Glutamatergic neuron (in vitro differentiated cells): ENCODE measurements around the gene SKIC2. TPM values are rescaled to one million over a fixed set of nuclear protein-coding genes. Genes with fewer than 3 reads are reported as not detected.
A peak's percentile ranks its signal among the peaks of the same experiment; 100 is the strongest.

Source experiments
- DNase-seq: peaks from one replicate; pipeline ENCODE4 v3.0.0; 2022
- H3K27ac Mint-ChIP-seq: one replicate; pipeline ENCODE4 v1.8.0; 2020; ENCODE audit warnings: mild to moderate bottlenecking, mixed read lengths, inconsistent platforms; ENCODE audit not compliant: unreplicated experiment
- H3K27me3 Mint-ChIP-seq: one replicate; pipeline ENCODE4 v1.8.0; 2020; ENCODE audit warnings: mild to moderate bottlenecking, moderate library complexity, mixed read lengths, inconsistent platforms; ENCODE audit not compliant: unreplicated experiment
- H3K36me3 Mint-ChIP-seq: one replicate; pipeline ENCODE4 v1.8.0; 2020; ENCODE audit warnings: mild to moderate bottlenecking, mixed read lengths, inconsistent platforms; ENCODE audit not compliant: unreplicated experiment
- H3K4me1 Mint-ChIP-seq: one replicate; pipeline ENCODE4 v1.8.0; 2020; ENCODE audit warnings: mild to moderate bottlenecking, low read depth, mixed read lengths, inconsistent platforms; ENCODE audit not compliant: unreplicated experiment
- H3K4me3 Mint-ChIP-seq: one replicate; pipeline ENCODE4 v1.8.0; 2020; ENCODE audit warnings: mild to moderate bottlenecking, mixed read lengths, inconsistent platforms; ENCODE audit not compliant: unreplicated experiment
- H3K9me3 Mint-ChIP-seq: one replicate; pipeline ENCODE4 v1.8.0; 2020; ENCODE audit warnings: mild to moderate bottlenecking, moderate library complexity, mixed read lengths, inconsistent platforms; ENCODE audit not compliant: unreplicated experiment
- CTCF ChIP-seq: fragments of 200-600 bp; sonication (generic); IDR thresholded peaks from one replicate; pipeline ENCODE4 v1.5.0; 2021; ENCODE audit not compliant: partially characterized antibody, unreplicated experiment
- total RNA-seq: library from RNA; stranded (reverse); fragmentation: NEBNext Ultra II Directional; extraction: Animal tissue kit (Norgen Biotek cat#: 25700); gene quantifications from one replicate; pipeline ENCODE4 v1.2.1, GENCODE V29; 2021; ENCODE audit not compliant: unreplicated experiment

Gene SKIC2
- total RNA-seq, 1 donor from 2014 or later: 109 TPM

GRCh38 chr6:31968791-31969711, 10.1 kb downstream of the SKIC2 start:
- Mint-ChIP-seq H3K9me3 (peaks cover 16% of the 10 kb centered on the region), H3K36me3 (peaks cover 5% of the 10 kb centered on the region), H3K4me3 (no peak overlapping the region), H3K27ac (no peak overlapping the region), H3K4me1 (peaks cover 8% of the 10 kb centered on the region), H3K27me3 (peaks cover 14% of the 10 kb centered on the region)
- DNase-seq: no peak
- no peak for TF ChIP-seq CTCF

- Mint-ChIP-seq H3K4me1 (peaks cover 8% of the 10 kb centered on the region), H3K9me3 (peaks cover 16% of the 10 kb centered on the region), H3K27me3 (peaks cover 14% of the 10 kb centered on the region), H3K36me3 (peaks cover 5% of the 10 kb centered on the region), H3K27ac (peak overlapping the region; percentile 4), H3K4me3 (peak overlapping the region; percentile 52)
- no peak for TF ChIP-seq CTCF
- no peak for DNase-seq
These were observed 11.0 kb downstream of the SKIC2 start for GRCh38 chr6:31969712-31970603.

GRCh38 chr6:31970604-31971271, 11.8 kb downstream of the SKIC2 start:
- no peak for DNase-seq
- Mint-ChIP-seq H3K4me1 (peaks cover 8% of the 10 kb centered on the region), H3K9me3 (peaks cover 20% of the 10 kb centered on the region), H3K27me3 (peaks cover 14% of the 10 kb centered on the region), H3K27ac (no peak overlapping the region), H3K36me3 (peaks cover 5% of the 10 kb centered on the region), H3K4me3 (peak overlapping the region; percentile 92)
- no peak for TF ChIP-seq CTCF

GRCh38 chr6:31971279-31971992, 12.5 kb downstream of the SKIC2 start:
- Mint-ChIP-seq H3K27ac (peak overlapping the region; percentile 79), H3K4me3 (peak overlapping the region; percentile 92), H3K9me3 (peaks cover 20% of the 10 kb centered on the region), H3K27me3 (peaks cover 14% of the 10 kb centered on the region), H3K36me3 (peaks cover 5% of the 10 kb centered on the region), H3K4me1 (peaks cover 8% of the 10 kb centered on the region)
- DNase-seq: no peak
- no peak for TF ChIP-seq CTCF
